ENCODE measurements around the gene POMGNT1. TPM values are rescaled to one million over a fixed set of nuclear protein-coding genes. Genes with fewer than 3 reads are reported as not detected.

POMGNT1 gene
- total RNA-seq (2021; fragmentation: NEBNext Ultra II Directional; extraction: Animal tissue kit (Norgen Biotek cat#: 25700)) (37.6 and 40.3 TPM in 2 replicates), polyA plus RNA-seq (2011; rRNA removed) (28.0 and 32.2 TPM in 2 replicates), polyA minus RNA-seq (2011; rRNA and poly(A)+ RNA removed) (34.4 and 37.8 TPM in 2 replicates)
- polyA plus RNA-seq (2011; cell fraction: cytosol; rRNA removed), result 34.6 TPM
- polyA plus RNA-seq (2011; cell fraction: nucleus; rRNA removed), result 68.2 TPM
- polyA plus RNA-seq (2012, experiment 1 of 2), result 31.3 to 38.7 TPM (median 36.3 TPM) in 4 replicates
- polyA plus RNA-seq (2012, experiment 2 of 2), result 56.5 TPM
- polyA plus RNA-seq (2013, experiment 1 of 2), result 44.3 TPM
- polyA plus RNA-seq (2013, experiment 2 of 2), result 47.1 TPM
- polyA minus RNA-seq (2011; cell fraction: cytosol; rRNA and poly(A)+ RNA removed), result 18.9 TPM
- 25.3 TPM for polyA minus RNA-seq (2011; cell fraction: nucleus; rRNA and poly(A)+ RNA removed)
- long read RNA-seq, experiment 1, partial matches to known transcripts, result 12 of 21 reads
- long read RNA-seq, experiment 1, other reads (novel, unspliced or antisense), result 9 of 21 reads
- long read RNA-seq, experiment 2, partial matches to known transcripts, result 0 of 1 reads
- long read RNA-seq, experiment 2, other reads (novel, unspliced or antisense), result 0 of 1 reads

DNA sequence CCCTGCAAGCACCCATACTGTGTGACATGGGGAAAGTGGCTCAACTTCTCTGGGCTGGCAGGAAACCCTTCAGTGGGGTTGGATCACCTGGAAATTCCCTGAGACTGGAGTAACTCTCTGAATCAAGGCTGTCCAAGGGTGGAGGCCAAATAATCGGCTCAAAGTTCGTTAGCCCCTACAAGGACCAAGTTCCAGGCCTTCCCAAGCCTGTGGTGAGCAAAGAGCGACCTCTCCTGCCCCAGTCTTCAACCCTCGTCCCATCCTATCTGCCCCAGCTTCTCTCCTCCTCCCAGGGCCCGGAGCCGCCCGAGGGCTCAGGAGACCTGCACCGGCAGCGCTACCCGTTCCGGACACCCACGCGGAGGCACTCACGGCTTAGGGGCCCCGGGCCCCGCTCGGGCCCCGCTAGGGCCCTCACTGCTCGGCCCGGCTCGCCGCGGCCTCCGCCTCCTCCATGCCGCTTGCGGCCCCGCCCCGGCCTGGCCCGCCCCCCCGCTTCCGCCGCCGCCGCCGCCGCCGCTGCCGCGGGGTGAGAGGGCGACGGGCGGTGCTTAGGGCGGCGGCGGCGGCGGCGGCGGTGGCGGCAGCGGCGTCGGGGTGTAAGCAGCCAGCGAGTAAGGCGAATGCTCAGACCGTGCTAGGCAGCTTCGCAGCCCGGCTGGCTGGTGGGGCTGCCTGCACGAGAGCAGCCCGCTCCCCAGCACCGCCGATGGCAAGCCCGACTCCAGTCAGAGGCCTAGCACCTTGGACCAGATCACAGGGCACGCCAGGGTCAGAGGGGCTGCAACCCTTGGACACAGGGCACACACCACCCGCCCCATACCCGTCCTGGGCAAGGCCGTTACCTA is at the start of gene POMGNT1:
TSS of gene POMGNT1 (minus strand) at position 471 of the 848 bp plus-strand sequence. CDS start 613 bp downstream, outside the sequence.
- no peak within 1 kb of the TSS for H2AK5ac ChIP-seq (ENCODE audit: low read depth, low read length)
- H3K14ac ChIP-seq (ENCODE audit: insufficient read length), result no peak within 1 kb of the TSS
- H3K23me2 ChIP-seq (ENCODE audit: low read depth, low read length), result peaks cover 7% of the 10 kb centered on the region
- peak in 1 of 2 experiments; percentile 82 for DNase-seq (ENCODE audit: low read depth in 1 of 2, low spot score in 2 of 2)
- H3K4me3 ChIP-seq (ENCODE audit: extremely low read depth in 1 of 4, insufficient read depth in 2 of 4, low read depth in 3 of 4, low read length in 4 of 4), result peak within 1 kb of the TSS; percentile 46 to 84 (median 74)
- H2BK15ac ChIP-seq (ENCODE audit: low read length), result 0 out of 2 replicates have a peak within 1 kb of the TSS, but pooled peaks have one; percentile 6
- ChIA-PET POLR2A (ENCODE audit: partially characterized antibody) (interaction anchor here (0.7 to 1.8 kb wide), 9 partner anchors 9 to 197 kb away, joined by 3 to 6 read pairs (median 4); partner anchors contain the start of gene RAD54L), CTCF (ENCODE audit: partially characterized antibody) (interaction anchor here (1.0 to 5.8 kb wide), 6 partner anchors 9 to 162 kb away, joined by 3 to 35 read pairs (median 6); no protein-coding TSS in a partner anchor)
- no peaks in the 10 kb centered on the region for H4K20me1 ChIP-seq (replicated peaks in 1 of 2; ENCODE audit: control insufficient read depth in 1 of 2, insufficient read depth in 2 of 2, low read length in 2 of 2)
- 8% methylated on average over 13 of the region's 67 CpGs; no CpG with 5 or more reads in 1 of the 2 experiments for WGBS, 2 experiments (ENCODE audit: extremely low coverage in 1 of 2, insufficient coverage in 1 of 2, insufficient read length in 1 of 2, insufficient replicate concordance in 2 of 2, low coverage in 1 of 2, low lambda C conversion rate in 2 of 2, missing lambda C conversion rate in 1 of 2)
- no peak for FAIRE-seq
- peak within 1 kb of the TSS; percentile 90 for H4K91ac ChIP-seq (replicated peaks; ENCODE audit: insufficient read length, low read length)
- peak within 1 kb of the TSS; percentile 52 to 83 for H3K4me2 ChIP-seq (ENCODE audit: insufficient read depth in 1 of 2, low read depth in 2 of 2, low read length in 2 of 2)
- peak within 1 kb of the TSS; percentile 65 for H4K8ac ChIP-seq (ENCODE audit: extremely low read depth, insufficient read depth, low read length)
- H3K9me3 ChIP-seq (ENCODE audit: insufficient read depth in 2 of 2, low read depth in 1 of 2, low read length in 1 of 2), result no peaks in the 10 kb centered on the region
- peak within 1 kb of the TSS; percentile 84; the same call in 1 of the 2 replicates for H2BK5ac ChIP-seq (ENCODE audit: low read depth, low read length)
- H3K79me1 ChIP-seq (ENCODE audit: low read depth, low read length), result no peaks in the 10 kb centered on the region
- H3K56ac ChIP-seq (replicated peaks; ENCODE audit: insufficient read length, low read depth, low read length), result peak within 1 kb of the TSS; percentile 79
- peak within 1 kb of the TSS; percentile 86 for H2BK120ac ChIP-seq (replicated peaks; ENCODE audit: low read depth, low read length)
- H2AFZ ChIP-seq (ENCODE audit: low read length), result peak within 1 kb of the TSS; percentile 91
- no peak within 1 kb of the TSS for H3K23ac ChIP-seq (ENCODE audit: insufficient read length)
- H3K9ac ChIP-seq (replicated peaks in 1 of 4; ENCODE audit: extremely low read depth in 1 of 4, low read depth in 3 of 4, low read length in 3 of 4), result peak within 1 kb of the TSS in 3 of 4 experiments; percentile 7 to 62 (median 55); a peak in 5 of 7 replicates
- peaks cover 0 to 4% (median under 1%) of the 10 kb centered on the region in 4 experiments; a peak in 2 of 8 replicates for H3K36me3 ChIP-seq (ENCODE audit: control insufficient read depth in 2 of 4, insufficient read depth in 4 of 4, low read length in 3 of 4)
- no peaks in the 10 kb centered on the region for H3K79me2 ChIP-seq (ENCODE audit: control insufficient read depth in 1 of 2, insufficient read depth in 2 of 2, low read length in 2 of 2)
- no peak within 1 kb of the TSS for H3K4ac ChIP-seq (replicated peaks; ENCODE audit: insufficient read length, low read depth, low read length)
- H3K18ac ChIP-seq (ENCODE audit: extremely low read depth, low read length), result peak within 1 kb of the TSS; percentile 83
- no peak within 1 kb of the TSS for H2BK12ac ChIP-seq (ENCODE audit: low read depth, low read length)
- H2BK20ac ChIP-seq (ENCODE audit: low read length), result no peak within 1 kb of the TSS
- peaks cover 0 to 8% (median 4%) of the 10 kb centered on the region in 4 experiments; a peak in 5 of 7 replicates for H3K4me1 ChIP-seq (replicated peaks in 1 of 4; ENCODE audit: control insufficient read depth in 3 of 4, insufficient read depth in 4 of 4, low read length in 3 of 4)
- no peaks in the 10 kb centered on the region for H3K27me3 ChIP-seq (replicated peaks in 1 of 4; ENCODE audit: control insufficient read depth in 3 of 4, extremely low read depth in 1 of 4, insufficient read depth in 3 of 4, low read length in 3 of 4)
- H4K5ac ChIP-seq (ENCODE audit: insufficient read length, low read depth, low read length), result peak within 1 kb of the TSS; percentile 87
- no peak within 1 kb of the TSS for H3K27ac ChIP-seq (ENCODE audit: low read depth, low read length)
- TF ChIP-seq TCF12 (IDR thresholded peaks at IDR 0.05; ENCODE audit: low read depth, low read length) (no peak), TAF1 (IDR thresholded peaks at IDR 0.05; ENCODE audit: low read depth, low read length) (peak; percentile 59), RAD21 (IDR thresholded peaks at IDR 0.05 in 1 of 2, conservative IDR thresholded peaks at IDR 0.05 in 1 of 2; ENCODE audit: low read depth in 2 of 2, low read length in 2 of 2) (peak; percentile 40 to 41; a peak in 3 of 4 replicates), SP1 (IDR thresholded peaks at IDR 0.05; ENCODE audit: low read depth, low read length) (no peak), BRCA1 (IDR thresholded peaks at IDR 0.05; ENCODE audit: low read depth, low read length) (no peak), EZH2 (IDR thresholded peaks at IDR 0.05; ENCODE audit: low read depth, low read length, severe bottlenecking) (no peak)
- TF ChIP-seq, protein P1, sequence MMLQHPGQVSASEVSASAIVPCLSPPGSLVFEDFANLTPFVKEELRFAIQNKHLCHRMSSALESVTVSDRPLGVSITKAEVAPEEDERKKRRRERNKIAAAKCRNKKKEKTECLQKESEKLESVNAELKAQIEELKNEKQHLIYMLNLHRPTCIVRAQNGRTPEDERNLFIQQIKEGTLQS (IDR thresholded peaks at IDR 0.05; ENCODE audit: insufficient read depth, low read depth, low read length), result no peak
